ENCODE data around the gene SPCS2. TPM values are rescaled to one million over a fixed set of nuclear protein-coding genes. Genes with fewer than 3 reads are reported as not detected.

SPCS2 gene
- total RNA-seq = 100 to 1,000 TPM in 3 of 6 donors, 10 to 100 TPM in 3; 81.0 to 125 (median 103) TPM
- 100 to 1,000 TPM in 1 of 2 donors, 10 to 100 TPM in 1; 75.0 to 132 TPM for polyA plus RNA-seq

DNA sequence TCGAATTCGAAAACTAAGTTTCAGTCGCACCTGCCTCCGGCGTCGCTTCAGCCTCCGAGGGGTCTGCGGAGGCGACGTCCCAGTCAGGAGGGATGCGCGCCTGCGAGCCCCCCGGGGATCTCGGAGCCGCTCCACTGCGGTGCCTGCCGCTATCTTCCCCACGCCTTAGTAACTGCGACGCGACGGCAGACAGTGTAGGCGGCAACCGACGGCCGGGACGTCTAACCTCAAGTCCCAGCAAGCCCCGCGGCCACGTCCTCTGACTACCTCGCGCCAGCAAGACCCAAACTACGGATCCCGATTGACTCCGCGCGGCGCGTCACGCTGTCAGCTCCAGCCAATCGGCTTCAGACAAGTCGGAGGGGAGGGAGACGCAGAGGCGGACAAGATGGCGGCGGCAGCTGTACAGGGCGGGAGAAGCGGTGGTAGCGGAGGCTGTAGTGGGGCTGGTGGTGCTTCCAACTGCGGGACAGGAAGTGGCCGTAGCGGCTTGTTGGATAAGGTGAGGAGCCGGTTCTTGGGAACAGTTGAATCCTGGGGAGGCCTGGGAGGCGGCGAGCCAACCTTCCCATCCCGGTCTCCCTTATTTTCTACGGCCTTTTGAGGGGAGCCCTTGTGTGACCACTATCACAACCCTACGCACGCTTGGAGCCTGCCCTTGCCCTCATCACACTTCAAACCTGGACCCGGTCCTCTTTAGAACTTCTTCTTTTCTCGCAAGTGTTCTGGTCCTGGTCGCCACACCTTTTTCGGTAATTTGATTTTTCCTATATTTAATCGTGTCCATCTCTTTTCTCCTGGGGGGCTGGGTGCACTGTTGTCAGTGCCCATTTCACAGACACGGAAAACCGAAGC lies at the start of gene SPCS2, which contains the start of gene XRRA1:
TSS of gene SPCS2 (plus strand) at position 369 of the 855 bp plus-strand sequence. CDS start at position 389, 20 bp downstream.
TSS of gene XRRA1 (minus strand) at position 194 of the 855 bp plus-strand sequence. CDS start 8,213 bp downstream, outside the sequence.
- Histone ChIP-seq H3K4me3 (peak within 1 kb of the TSS; percentile 72 to 85 (median 81)), H3K27ac (peak within 1 kb of the TSS; percentile 57 to 78 (median 76)), H3K36me3 (no peaks in the 10 kb centered on the region), H3K4me1 (peaks cover 5 to 24% (median 17%) of the 10 kb centered on the region in 3 donors), H3K9me3 (no peaks in the 10 kb centered on the region), H3K27me3 (no peaks in the 10 kb centered on the region)
- peak; percentile 64 for FAIRE-seq
- peak; percentile 98 to 99 (median 98) for DNase-seq
- intact Hi-C loops (cut with DNase I) = no loop called here
- WGBS, 2 donors = 0% methylated on average over 65 to 67 of the region's 67 CpGs
- ATAC-seq = peak; percentile 98 to 99 (median 99)
- no peak for TF ChIP-seq CTCF (IDR thresholded peaks at IDR 0.05)

DNA sequence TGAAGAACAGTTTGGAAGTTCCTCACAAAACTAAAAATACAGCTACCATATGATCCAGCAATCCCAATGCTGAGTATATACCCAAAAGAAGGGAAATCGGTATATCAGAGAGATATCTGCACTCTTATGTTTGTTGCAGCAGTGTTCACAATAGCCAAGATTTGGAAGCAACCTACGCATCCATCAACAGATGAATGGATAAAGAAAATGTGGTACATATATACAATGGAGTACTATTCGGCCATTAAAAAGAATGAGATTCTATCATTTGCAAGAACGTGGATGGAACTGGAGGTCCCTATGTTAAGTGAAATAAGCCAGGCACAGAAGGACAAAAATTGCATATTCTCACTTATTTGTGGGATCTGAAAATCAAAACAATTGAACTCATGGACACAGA lies 46.7 kb upstream of the SPCS2 start:
- intact Hi-C loops (cut with DNase I) = no loop called here
- no peak for ATAC-seq
- no peak for FAIRE-seq
- no peaks in the 10 kb centered on the region for H3K27me3 ChIP-seq
- no peak for DNase-seq
- no peaks in the 10 kb centered on the region for H3K9me3 ChIP-seq
- WGBS, 2 donors = 98 to 99% methylated on average over 4 of the region's 4 CpGs
- TF ChIP-seq CTCF (IDR thresholded peaks at IDR 0.05) = no peak
- no peaks in the 10 kb centered on the region for H3K4me1 ChIP-seq
- H3K4me3 ChIP-seq = no peak overlapping the region
- H3K27ac ChIP-seq = no peak overlapping the region
- no peaks in the 10 kb centered on the region for H3K36me3 ChIP-seq

DNA sequence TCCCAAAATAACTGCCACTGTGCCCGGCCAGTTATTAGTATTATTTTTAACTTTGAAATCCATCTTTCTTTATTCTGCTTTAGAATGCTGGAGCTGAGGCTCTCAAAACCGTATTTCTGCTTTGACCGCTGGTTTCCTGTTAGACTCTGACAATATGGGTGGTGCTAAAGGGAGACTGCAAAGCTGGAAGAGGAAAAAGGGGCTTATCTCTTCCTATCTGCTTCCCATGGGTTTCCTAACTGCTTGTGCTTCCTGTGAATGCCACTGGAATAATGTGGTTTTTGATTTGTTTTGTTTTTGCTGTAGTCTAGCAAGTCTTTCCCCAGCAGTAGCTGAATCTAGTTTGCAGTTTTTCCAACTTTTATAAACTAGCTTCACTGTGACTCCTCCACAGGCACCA lies 43.7 kb upstream of the SPCS2 start:
- DNase-seq = no peak
- H3K4me3 ChIP-seq = no peak overlapping the region
- WGBS, 2 donors = 77 to 82% methylated on average over 3 of the region's 3 CpGs
- no peak overlapping the region for H3K27ac ChIP-seq
- H3K9me3 ChIP-seq = no peaks in the 10 kb centered on the region
- intact Hi-C loops (cut with DNase I) = no loop called here
- no peaks in the 10 kb centered on the region for H3K4me1 ChIP-seq
- no peak for TF ChIP-seq CTCF (IDR thresholded peaks at IDR 0.05)
- H3K36me3 ChIP-seq = peaks cover 0 to 2% (median 0%) of the 10 kb centered on the region in 3 donors
- no peaks in the 10 kb centered on the region for H3K27me3 ChIP-seq
- no peak for ATAC-seq
- FAIRE-seq = no peak

- Histone ChIP-seq H3K27me3 (no peaks in the 10 kb centered on the region), H3K4me3 (no peak overlapping the region), H3K27ac (no peak overlapping the region), H3K9me3 (no peaks in the 10 kb centered on the region), H3K4me1 (no peaks in the 10 kb centered on the region), H3K36me3 (peaks cover 0 to 4% (median 0%) of the 10 kb centered on the region in 3 donors)
- 78 to 84% methylated on average over 4 of the region's 4 CpGs for WGBS, 2 donors
- no peak for DNase-seq
- no peak for ATAC-seq
- intact Hi-C loops (cut with DNase I) = no loop called here
- TF ChIP-seq CTCF (IDR thresholded peaks at IDR 0.05) = no peak
- FAIRE-seq = no peak
Measured at GRCh38 chr11:74909385-74909784, 39.7 kb upstream of the SPCS2 start.

DNA sequence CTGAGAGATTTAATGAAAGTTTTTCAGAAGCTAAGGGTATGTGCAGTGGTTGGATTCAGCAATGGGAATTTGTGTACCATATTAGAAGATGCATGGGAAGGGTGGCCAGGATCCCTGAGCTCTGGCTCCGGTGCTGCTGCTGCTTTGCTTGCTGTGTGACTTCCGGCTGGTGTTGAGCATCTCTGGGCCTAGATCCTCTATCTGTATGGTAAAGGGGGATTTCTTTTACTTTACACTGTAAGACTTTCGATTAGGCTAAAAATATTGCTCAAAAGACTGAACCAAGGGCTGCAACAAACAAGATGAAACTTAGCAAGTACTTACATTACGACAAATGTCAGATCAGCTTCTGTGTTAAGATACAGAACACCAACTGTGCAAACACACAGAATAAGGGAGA lies 39.3 kb upstream of the SPCS2 start:
- H3K4me1 ChIP-seq = no peaks in the 10 kb centered on the region
- no peak overlapping the region for H3K27ac ChIP-seq
- intact Hi-C loops (cut with DNase I) = no loop called here
- FAIRE-seq = no peak
- no peak for DNase-seq
- 70 to 87% methylated on average over 4 of the region's 4 CpGs for WGBS, 2 donors
- no peak for TF ChIP-seq CTCF (IDR thresholded peaks at IDR 0.05)
- H3K4me3 ChIP-seq = no peak overlapping the region
- no peaks in the 10 kb centered on the region for H3K9me3 ChIP-seq
- no peaks in the 10 kb centered on the region for H3K27me3 ChIP-seq
- peaks cover 0 to 4% (median 0%) of the 10 kb centered on the region in 3 donors for H3K36me3 ChIP-seq
- no peak for ATAC-seq

Data from pancreas (tissue), 10 donors.